ENCODE measurements around the gene GSN.

DNA sequence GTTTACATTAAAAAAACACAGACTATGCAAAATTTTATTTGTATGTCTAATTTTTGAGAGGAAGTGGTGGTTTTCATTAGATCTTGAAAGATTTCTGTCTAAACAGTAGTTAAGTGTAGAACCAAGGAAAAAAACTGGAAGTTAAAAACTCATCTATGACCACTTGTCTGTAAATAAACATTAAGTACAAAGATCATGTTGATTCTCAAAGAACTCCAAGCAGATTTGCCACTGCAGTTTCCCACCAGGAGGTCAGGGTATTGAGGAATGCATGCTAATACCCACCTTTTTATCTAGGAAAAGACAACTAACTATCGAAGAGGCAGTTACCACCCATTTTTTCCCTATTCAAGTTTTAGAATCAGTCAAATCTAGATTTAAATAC lies 100.2 kb downstream of the GSN start:
- TF ChIP-seq CTCF (IDR thresholded peaks at IDR 0.05): no peak
- no peak for TF ChIP-seq EZH2 (IDR thresholded peaks at IDR 0.05; ENCODE audit: borderline replicate concordance, insufficient read depth, low read depth, low read length, poor library complexity, severe bottlenecking)
